DMS153 treated with DMSO at 0.1 percent for 48 hours (cell line): ENCODE results near the gene CSNK1E.

Source experiments
- DNase-seq: peaks from one replicate; lab custom pipeline; 2025; ENCODE audit not compliant: unreplicated experiment; lab: John Stamatoyannopoulos, UW

The CSNK1E gene

DNA sequence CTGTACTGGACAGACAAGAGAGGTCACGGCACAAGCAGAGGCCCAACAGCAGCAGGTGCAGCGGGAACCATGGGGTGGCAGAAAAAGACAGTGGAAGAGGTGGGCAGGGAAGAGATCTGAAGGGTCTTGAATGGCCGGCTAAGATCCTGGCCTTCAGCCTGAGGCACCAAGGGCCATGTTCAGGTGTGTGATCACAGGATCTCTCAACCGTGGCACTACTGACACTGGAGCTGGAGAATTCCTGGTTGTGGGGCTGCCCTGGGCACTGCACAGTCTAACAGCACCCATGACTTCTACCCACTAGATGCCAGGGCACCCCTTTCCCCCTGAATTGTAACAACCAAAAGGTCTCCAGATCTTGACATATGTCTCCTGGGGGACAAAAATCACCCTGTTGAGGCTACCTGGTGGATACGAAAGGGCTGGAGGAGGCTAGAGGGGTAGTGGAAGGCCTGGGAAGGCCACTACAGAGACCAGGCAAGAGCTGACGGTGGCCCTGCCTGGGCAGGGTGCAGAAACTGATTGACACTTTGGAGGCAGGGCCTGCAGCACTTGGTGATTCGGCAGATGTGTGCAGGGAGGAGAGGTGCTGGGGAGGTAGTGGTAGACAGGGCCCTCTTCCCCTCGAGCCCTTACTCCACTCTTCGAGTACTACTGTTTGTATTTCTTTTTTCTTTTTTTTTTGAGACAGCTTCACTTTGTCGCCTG, 8.3 kb downstream of the CSNK1E start:
- no peak for DNase-seq

DNA sequence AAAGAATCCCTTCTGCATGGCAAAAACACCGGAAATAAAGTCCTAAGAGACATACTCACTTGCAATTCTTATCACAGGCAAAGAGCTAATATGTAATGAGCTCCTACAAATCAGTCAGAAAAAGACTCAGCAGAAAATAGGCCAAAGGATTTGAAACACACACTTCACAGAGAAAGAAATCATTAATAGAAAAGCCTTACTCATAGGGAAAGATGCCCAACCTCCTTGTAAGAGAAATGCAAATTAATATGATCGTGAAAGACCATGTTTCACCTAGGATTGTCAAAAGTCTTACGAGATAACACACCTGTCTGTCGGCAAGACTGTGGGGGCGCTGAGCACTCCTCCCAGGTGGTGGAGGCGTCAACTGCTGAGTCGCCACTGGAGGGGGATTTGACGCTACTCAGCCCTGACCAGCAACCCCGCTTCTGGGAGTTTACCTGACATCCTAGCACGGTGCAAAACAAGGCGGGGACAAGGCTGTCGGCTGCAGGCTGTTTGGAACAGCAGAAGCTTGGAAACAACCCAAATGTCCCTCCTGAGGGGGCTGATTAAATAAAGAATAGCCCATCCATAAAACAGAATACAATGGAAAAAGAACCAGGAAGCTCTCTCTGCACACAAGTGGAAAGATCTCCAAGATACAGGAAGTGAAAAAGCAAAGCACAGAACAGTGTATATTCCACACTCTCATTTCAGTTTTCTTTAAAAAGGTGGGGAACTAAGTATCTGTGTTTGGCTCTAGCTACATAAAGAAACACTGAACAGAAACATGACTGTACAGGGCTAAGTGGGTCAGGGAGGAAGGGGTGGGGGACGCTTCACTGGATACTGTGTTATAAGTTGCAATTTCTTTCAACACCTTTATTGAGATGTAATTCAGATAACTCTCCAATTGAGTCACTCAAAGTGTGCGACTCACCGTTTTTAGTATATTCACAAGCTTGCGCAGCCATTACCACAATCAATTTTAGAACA, 11.5 kb downstream of the CSNK1E start:
- DNase-seq, result peak; percentile 60

DNA sequence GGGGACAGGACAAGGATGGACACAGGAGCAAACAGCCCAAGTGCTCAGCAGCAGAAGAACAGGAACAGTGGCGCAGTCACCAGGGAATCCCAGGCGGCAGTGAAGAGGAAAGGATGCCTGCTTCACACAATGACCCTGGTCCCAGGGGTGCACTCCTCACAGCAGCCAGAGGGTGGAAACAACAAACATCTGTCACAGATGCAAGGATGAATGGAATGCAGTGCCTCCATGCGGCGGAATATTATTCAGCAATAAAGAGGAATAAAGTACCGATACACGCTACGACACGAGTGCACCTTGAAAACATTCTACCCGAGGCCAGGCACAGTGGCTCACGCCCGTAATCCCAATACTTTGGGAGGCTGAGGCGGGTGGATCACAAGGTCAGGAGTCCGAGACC, 12.7 kb downstream of the CSNK1E start:
- DNase-seq, result no peak

DNA sequence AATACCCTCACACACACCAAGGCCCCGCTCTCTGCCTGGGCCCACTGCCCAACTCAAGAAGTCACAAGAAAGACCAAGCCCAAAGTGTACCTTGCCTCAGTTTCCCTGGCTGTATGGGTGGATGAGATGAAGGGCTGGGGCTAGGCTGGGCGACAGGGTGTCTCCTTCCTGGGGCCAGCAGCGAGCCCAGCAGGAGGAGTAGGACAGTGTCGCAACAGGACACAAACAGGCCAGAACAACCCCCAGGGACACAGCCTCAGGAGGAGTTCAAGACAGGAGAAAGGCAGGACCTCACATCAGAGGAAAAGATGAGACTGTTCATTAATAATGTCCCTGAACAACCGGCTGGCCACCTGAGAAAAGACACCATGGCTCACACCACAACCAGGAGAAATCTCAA, 13.3 kb downstream of the CSNK1E start:
- DNase-seq, result no peak

DNA sequence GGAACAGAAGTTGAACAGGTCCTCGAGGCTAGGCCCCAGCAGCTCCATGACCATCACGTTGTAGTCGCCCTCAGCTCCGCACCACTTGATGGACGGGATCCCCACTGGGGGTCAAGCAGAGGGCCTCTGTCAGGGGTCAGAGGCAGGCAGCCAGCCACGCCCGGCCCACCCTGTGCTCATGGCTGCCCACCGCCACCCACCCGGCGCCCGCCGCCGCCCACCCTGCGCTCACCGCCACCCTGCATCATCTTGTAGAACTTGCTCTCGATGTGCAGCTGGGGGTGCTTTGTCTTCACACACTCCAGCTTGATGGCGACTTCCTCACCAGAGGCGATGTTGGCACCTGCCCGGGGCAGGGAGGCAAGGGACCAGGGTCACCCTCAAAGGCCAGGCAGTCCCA, 14.3 kb downstream of the CSNK1E start:
- no peak for DNase-seq

DNA sequence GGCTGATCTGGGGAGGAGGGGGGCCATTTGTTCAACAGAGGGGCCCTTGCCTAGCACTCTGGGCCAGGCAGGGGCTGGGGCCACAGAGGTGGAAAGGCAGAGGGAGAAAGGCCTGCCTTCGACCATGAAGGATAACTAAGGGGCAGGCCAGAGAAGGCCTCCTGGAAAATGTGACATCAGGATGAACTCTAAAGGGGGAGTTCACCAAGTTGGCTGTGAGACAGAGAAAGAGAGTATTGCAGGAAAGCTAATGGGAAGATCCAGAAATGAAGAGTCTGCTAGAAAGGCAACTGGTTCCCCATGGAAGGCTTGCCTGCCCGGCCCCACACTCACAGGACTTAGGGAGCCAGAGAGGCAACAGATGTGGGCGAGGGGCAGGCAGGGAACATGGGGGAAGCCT, 16.3 kb downstream of the CSNK1E start:
- DNase-seq, result no peak

DNA sequence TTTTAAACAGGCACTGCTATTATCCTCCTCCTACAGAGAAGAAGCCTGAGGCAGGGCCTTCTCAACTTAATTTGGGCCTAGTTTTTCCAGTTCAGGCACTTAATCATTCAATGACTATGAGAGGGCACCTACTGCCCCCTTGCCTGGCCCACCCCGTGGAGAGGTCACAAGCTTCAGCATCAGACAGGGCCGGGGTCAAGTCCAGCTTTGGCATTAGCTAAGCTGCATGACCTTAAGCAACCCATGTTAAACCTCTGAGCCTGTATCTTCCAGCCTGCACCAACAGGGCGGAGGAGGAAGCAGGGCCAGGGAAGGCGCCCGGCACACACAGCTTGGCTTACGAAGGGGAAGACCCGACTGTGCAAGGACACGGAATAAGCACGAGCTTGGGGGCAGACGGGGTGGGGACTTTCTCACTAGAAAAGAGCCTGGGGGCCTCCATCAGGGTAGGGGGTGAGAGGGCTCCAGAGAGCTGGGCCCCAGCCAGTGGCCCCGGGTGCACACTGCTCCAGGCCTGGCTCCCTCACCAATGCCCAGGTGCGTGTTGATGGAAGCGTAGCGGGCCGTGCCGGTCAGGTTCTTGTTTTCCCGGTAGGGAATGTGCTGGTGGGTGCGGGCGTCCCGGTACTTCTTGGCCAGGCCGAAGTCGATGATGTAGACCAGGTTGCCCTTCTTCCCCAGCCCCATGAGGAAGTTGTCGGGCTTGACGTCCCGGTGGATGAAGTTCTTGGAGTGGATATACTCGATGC, 16.9 kb downstream of the CSNK1E start:
- no peak for DNase-seq

DNA sequence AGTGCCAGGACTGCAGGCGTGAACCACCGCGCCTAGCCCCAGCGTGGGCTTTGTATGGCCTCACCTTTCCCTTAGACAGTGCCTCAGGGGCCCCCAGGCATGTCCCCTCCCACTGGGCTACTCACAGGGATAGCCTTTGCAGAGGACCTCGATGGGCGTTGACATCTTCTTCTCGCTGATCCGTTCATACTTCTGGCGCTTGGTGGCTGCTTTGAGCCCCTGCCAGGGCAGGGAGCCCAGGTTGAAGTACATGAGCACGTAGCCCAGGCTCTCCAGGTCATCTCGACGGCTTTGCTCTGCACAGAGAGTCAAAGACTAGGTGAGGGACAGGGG, 17.5 kb downstream of the CSNK1E start:
- no peak for DNase-seq

DNA sequence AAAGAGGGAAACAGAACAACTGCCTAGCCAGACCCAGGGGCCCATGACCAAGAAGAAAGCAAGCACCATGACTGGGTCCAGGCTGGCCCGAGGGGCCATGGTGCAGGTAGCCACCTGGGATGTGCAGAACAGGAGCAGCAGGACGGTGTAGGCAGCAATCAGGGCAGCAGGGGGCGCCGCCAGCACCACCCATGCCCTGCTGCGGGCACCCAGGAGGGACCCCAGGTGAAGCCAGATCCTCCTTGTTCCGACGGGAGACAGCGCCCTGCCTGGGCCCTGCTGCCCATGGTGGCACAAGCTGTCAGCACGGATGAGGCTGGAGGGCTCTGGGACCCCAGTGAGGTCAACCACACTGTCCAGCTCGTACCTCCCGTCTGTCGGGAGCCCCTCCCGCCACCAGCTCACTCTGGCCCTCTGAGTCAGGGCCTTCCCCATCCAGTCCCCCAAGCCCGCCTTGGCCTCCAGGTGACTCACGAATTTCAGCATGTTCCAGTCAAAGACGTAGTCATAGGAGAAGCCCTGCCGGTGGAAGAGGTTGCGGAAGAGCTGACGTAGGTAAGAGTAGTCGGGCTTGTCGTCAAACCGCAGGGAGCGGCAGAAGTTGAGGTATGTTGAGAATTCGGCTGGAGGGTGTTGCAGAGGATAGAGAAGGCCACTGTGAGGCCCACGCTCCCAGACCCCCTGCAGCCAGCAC, 18.8 kb downstream of the CSNK1E start:
- no peak for DNase-seq

DNA sequence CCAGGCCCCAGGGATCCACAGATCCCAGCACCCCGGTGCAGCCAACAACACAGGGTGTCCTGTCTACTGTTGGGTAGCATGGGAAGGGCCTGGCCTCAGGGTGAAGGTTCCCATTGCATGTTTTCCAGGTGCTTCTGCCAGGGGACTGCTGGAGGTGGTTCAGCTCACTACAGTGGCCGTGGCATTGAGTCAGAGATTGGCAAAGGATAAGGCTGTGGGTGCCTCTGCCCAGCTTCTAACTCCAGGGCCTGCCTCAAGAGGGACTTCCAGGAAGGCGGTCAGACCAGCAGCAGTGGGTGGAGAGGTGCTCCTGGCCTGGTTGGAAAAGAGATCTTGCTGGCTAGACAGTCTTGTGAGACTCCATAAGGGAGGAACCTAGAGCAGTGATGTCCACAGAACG, 20.9 kb downstream of the CSNK1E start:
- DNase-seq, result no peak

DNA sequence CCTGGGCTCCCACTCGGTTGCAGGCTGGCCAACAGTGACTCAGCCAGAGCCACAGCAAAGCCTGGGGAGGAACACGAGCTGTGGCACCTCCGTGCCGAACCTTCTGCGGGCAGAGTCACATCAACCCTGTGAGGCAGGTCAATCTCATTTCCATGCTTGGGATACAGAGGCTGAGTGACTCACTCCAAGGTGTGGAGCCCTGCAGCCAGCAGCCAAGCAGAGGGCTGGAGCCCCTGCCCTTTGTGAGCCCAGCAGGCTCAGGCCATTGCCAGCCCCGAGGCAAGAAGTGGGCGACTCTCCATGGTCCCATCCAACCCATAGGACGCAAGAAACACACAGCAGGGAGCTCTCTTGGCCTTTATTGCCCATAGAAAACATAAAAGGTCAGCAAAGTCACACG, 21.4 kb downstream of the CSNK1E start:
- no peak for DNase-seq

DNA sequence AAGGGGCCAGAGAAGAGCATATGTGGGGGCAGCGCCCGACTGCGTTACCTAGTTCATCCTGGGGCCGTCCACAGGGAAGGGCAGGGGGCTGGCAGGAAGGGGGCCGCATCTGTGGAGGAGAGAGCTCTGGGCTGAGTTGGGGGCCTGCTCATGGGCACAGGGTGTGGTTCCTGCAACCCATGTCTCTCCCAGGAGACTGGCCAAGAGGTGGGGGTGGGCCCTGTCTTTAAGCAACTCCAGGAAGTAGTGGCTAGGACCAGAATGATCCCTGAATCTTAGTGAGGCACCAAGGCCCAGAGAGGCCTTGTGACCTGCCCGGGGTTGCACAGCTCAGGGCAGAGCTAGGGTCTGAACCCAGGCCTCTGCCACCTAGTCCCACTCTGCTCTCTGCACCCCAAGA, 21.9 kb downstream of the CSNK1E start:
- no peak for DNase-seq

DNA sequence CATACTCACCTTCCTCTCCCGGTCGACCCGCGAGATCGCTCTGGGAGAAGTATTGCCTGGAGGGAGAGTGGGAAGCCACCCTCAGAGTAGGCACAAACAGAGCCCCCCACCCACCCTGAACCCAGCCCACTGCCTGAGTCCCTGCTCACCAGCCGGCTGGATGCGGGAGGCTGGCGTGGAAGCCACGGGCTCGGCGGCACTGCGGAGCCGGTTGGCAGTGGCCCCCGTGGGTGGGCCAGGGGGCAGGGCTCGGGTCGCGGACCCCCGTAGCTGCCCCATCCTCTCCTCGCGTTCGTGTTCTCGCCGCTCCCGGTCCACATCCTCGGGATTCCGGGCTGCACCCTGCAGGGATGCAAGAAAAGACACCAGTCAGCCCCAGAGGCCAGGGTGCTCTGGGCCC, 23.0 kb downstream of the CSNK1E start:
- no peak for DNase-seq

DNA sequence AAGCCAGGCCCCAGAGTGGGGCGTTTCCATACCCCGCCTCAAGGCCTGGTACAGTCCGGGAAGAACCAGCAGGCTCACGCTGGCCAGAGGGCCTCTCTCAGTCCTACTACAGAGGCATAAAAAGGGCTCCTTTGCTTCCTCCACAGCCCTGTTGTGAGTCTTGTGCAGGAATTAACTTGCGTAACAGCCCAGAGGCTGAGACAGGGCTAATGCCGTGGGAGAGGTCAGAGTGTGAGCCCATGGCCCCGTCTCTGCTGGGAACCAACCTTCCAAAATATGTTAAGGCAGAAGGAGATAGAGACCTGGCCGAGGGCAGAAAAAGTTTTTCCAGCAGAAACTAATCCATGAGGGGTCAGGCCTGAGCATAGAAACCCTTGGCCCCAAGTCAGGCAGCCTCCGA, 24.5 kb downstream of the CSNK1E start:
- no peak for DNase-seq

DNA sequence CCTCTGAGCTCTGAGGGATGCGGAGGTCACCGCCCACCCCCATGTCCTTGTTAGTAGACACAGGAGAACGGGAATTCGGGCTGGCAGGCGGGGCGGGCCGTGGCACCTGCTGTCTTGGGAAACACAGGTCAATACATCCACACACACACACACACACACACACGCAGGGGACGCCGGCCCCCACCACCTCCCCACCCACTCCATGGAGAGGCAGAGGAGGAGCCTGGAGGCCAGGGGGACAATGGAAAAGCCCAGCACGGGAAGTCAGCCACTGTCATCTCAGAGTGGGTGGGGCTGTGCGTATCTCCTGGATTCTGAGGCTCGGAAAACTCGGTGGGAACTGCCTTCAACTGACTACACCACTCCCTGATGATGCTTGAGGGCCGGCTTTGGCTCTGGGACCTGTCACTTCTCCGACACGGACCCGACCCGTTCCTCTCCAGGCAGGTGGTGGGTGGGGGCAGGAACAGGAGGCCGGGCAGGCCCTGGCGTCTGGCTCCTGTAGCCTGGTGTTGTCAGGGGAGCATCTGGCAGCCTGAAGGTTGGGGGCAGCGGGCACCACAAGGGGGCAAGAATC, 25.9 kb downstream of the CSNK1E start:
- no peak for DNase-seq

DNA sequence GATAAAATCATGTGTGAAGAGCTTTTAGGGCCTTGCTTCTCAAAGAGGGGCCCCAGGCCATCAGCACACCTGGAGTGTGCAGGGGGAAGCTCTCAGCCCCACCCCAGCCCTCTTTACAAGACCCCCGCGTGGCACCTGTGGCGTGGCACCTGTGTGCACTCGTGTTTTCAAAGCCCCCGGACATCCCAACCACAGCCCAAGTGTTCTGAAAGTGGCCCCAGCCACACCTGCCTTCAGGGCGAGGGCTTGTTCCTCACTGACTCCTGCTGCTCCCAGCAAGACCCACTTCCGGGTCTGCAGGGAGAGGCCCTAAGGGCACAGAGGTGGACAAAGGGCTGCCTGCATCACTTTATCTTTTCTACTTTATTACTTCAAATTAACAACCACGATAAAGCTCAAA, 26.9 kb downstream of the CSNK1E start:
- DNase-seq, result no peak

DNA sequence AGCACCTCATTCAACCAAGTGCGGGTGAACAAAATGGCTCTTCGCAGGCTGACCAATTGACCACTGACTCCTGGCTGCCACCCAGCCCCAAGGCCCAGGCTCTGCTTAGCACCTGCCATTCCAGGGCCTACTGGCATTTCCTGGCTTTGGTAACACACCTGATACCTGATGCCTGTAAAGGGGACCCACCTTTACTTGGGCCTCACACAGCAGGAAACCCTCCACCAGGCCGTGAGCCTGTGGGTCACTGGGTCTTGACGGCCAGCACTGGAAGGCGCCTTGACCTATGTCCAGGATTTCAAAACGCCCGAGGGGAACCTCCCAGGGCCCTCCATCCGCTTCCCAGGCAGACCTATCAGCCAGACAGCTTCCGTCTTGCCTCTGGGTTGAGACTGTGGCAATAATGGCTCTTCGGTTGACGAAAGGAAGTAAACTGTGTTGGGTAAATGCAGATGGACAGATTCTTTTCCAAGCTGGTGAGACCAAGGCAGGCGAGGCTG, 27.6 kb downstream of the CSNK1E start:
- DNase-seq, result no peak

DNA sequence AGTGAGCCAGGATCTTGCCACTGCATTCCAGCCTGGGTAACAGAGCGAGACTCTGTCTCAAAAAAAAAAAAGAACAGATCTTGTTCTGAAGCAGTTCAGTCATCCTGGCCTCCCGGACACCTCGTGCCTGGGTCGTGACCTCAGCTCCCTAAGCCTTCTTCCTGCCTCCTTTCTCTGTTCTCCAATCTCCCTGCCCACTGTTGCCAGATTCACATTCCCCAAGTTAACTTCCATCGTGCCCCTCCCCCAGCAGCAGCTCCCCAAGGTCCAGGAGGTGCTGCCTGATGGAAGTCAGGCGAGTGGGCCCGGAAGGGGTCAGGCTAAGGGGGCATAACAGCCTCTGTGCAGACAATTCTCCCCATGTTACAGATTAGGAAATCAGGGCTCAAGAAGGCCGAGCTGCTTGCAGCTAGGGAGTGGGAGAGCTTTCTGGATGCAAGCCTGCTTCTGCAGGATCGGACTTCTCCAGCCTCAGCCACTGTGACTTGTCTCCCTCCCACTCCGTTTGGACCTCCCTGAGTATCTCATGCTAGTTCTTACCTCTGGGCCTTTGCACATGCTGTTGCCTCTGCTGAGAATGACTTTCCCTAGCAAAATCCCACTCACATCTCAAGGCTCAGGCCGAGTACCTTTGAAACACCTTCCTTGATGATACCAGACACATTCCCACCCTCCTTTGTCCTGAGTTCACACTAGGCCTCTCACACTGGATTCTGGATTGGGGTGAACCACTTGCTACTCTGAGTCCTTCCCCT, 30.1 kb downstream of the CSNK1E start:
- DNase-seq, result no peak

DNA sequence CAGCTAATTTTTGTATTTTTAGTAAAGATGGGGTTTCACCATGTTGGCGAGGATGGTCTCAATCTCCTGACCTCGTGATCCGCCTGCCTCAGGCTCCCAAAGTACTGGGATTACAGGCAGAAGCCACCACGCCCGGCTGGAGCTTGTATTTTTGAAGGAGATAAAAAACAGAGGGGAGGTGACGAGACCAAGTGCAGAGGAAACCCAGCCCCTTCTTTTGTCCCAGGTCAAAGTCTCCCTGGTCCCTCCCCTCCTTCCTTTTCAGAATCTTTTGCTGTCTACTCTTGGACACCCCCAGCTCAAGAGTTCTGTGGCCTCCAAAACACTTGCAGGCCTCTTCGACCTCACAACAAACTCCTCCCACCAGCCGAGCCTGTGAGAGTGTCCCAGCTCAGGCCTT, 32.2 kb downstream of the CSNK1E start:
- DNase-seq, result no peak

DNA sequence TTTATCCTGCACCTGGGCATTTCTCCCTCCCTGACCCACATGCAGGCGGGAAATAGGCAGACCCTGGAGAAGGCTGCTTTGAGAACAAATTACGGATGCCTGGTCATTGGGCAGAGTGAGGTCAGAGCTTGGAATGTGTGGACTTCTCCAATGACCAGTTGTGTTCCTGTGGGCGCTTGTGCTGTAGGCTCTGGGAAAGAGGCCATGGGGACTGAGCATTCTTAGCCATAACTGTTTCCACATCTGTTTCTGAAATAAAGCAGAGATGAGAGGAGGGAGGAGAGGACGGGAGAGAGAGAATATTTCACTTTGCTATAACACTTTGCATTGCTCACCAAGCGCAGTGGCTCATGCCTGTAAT, 33.2 kb downstream of the CSNK1E start:
- no peak for DNase-seq
